ENCODE results near the gene EPHA5. TPM values are rescaled to one million over a fixed set of nuclear protein-coding genes. Genes with fewer than 3 reads are reported as not detected.

Gene EPHA5
- total RNA-seq, 1 experiment from 2014 or later: not detected

DNA sequence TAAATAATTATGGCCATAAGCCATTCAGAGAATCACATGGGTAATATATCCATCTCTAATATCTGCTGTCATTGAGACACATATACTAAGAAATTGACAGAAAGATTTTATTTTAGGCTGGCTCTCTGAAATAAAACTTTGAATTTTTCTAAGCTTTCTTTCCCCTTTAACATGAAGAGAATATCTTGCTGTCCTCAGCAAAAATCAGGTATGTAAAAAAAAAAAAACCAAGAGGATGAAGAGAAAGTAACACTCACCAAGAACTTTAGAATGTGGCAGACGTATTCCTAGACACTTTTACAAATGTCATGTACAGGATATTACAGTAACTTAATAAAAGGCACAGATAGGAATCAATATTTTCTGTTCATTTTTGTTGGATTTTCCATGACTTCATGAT, 65.8 kb downstream of the EPHA5 start:
- no peak overlapping the region for H3K4me3 ChIP-seq (replicated peaks in 1 of 2; ENCODE audit: low read depth in 1 of 2, low read length in 2 of 2)
- no peak overlapping the region for H3K9ac ChIP-seq (ENCODE audit: low read length)
- no peaks in the 10 kb centered on the region for H3K9me2 ChIP-seq (ENCODE audit: insufficient read depth)
- H3K4me1 ChIP-seq (ENCODE audit: control insufficient read depth in 1 of 2, insufficient read depth in 2 of 2, low read length in 2 of 2): no peaks in the 10 kb centered on the region
- no peaks in the 10 kb centered on the region for H3K79me2 ChIP-seq (ENCODE audit: insufficient read depth, low read length)
- RAD21 ChIA-PET (ENCODE audit: low non-redundant PET in 1 of 2, low total read pairs in 2 of 2, uncharacterized antibody in 2 of 2, unreplicated experiment in 2 of 2): no interaction called here
- H2AFZ ChIP-seq (ENCODE audit: low read depth, low read length, poor library complexity, severe bottlenecking): no peak overlapping the region
- TF ChIP-seq CBX3 (IDR thresholded peaks at IDR 0.05; ENCODE audit: low read depth) (no peak), POLR2A (IDR thresholded peaks at IDR 0.05; ENCODE audit: borderline replicate concordance, extremely low read depth, insufficient read depth, insufficient read length) (no peak), SIN3A (IDR thresholded peaks at IDR 0.05; ENCODE audit: low read depth) (no peak), POLR2AphosphoS5 (IDR thresholded peaks at IDR 0.05; ENCODE audit: low read depth, low read length) (no peak)
- TF ChIP-seq, protein P1, sequence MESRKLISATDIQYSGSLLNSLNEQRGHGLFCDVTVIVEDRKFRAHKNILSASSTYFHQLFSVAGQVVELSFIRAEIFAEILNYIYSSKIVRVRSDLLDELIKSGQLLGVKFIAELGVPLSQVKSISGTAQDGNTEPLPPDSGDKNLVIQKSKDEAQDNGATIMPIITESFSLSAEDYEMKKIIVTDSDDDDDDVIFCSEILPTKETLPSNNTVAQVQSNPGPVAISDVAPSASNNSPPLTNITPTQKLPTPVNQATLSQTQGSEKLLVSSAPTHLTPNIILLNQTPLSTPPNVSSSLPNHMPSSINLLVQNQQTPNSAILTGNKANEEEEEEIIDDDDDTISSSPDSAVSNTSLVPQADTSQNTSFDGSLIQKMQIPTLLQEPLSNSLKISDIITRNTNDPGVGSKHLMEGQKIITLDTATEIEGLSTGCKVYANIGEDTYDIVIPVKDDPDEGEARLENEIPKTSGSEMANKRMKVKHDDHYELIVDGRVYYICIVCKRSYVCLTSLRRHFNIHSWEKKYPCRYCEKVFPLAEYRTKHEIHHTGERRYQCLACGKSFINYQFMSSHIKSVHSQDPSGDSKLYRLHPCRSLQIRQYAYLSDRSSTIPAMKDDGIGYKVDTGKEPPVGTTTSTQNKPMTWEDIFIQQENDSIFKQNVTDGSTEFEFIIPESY (IDR thresholded peaks at IDR 0.05; ENCODE audit: extremely low read depth, insufficient replicate concordance, low read length): no peak
- TF ChIP-seq, protein P2, sequence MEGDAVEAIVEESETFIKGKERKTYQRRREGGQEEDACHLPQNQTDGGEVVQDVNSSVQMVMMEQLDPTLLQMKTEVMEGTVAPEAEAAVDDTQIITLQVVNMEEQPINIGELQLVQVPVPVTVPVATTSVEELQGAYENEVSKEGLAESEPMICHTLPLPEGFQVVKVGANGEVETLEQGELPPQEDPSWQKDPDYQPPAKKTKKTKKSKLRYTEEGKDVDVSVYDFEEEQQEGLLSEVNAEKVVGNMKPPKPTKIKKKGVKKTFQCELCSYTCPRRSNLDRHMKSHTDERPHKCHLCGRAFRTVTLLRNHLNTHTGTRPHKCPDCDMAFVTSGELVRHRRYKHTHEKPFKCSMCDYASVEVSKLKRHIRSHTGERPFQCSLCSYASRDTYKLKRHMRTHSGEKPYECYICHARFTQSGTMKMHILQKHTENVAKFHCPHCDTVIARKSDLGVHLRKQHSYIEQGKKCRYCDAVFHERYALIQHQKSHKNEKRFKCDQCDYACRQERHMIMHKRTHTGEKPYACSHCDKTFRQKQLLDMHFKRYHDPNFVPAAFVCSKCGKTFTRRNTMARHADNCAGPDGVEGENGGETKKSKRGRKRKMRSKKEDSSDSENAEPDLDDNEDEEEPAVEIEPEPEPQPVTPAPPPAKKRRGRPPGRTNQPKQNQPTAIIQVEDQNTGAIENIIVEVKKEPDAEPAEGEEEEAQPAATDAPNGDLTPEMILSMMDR (IDR thresholded peaks at IDR 0.05 in 2 of 3, conservative IDR thresholded peaks at IDR 0.05 in 1 of 3; ENCODE audit: borderline replicate concordance in 1 of 3, insufficient read depth in 1 of 3, low read depth in 2 of 3, low read length in 2 of 3): no peak
- H3K36me3 ChIP-seq (ENCODE audit: control insufficient read depth in 1 of 2, insufficient read depth in 2 of 2, low read length in 2 of 2): no peaks in the 10 kb centered on the region
- ATAC-seq: no peak
- H3K27me3 ChIP-seq (ENCODE audit: insufficient read depth, low read length): no peaks in the 10 kb centered on the region
- H3K27ac ChIP-seq (ENCODE audit: low read depth, low read length): no peak overlapping the region
- CTCF ChIA-PET: no interaction called here
- no peaks in the 10 kb centered on the region for H4K20me1 ChIP-seq (ENCODE audit: insufficient read depth)
- intact Hi-C loops (cut with micrococcal nuclease): no loop called here
- no peak overlapping the region for H3K4me2 ChIP-seq (ENCODE audit: low read length)
- no peak for DNase-seq (ENCODE audit: low read depth, low spot score)
- BruUV-seq (replicated peaks): no TSS peak
- POLR2A ChIA-PET: no interaction called here
- peaks cover 0 to 19% of the 10 kb centered on the region in 2 experiments; a peak in 3 of 4 replicates for H3K9me3 ChIP-seq (ENCODE audit: control insufficient read depth in 1 of 2, insufficient read depth in 1 of 2, low read depth in 1 of 2, low read length in 2 of 2)

Measured in HCT116 (cell line).